T-helper 2 cell treated with Interferon-gamma antibody and Interleukin-4, amounts not matched to agents 5 μg/mL and 100 μg/mL, for 36 hours (primary cell): ENCODE measurements around the gene PTPRT.

Source experiments
- DNase-seq: peaks from one replicate; pipeline ENCODE4 v3.0.0; 2021; ENCODE audit warnings: low spot score
- H3K27ac Mint-ChIP-seq: one replicate; pipeline ENCODE4 v1.8.0; 2021; ENCODE audit warnings: mild to moderate bottlenecking, mixed read lengths
- H3K27me3 Mint-ChIP-seq: one replicate; pipeline ENCODE4 v1.8.0; 2021; ENCODE audit warnings: low read depth, mixed read lengths
- H3K36me3 Mint-ChIP-seq: one replicate; pipeline ENCODE4 v1.8.0; 2021; ENCODE audit warnings: low read depth, mixed read lengths
- H3K4me1 Mint-ChIP-seq: one replicate; pipeline ENCODE4 v1.8.0; 2021; ENCODE audit warnings: low read depth, mixed read lengths
- H3K4me3 Mint-ChIP-seq: one replicate; pipeline ENCODE4 v1.8.0; 2022; ENCODE audit warnings: mild to moderate bottlenecking, moderate library complexity, mixed read lengths
- H3K9me3 Mint-ChIP-seq: one replicate; pipeline ENCODE4 v1.8.0; 2021; ENCODE audit warnings: mixed read lengths

The PTPRT gene

GRCh38 chr20:42502591-42502990, 687.1 kb downstream of the PTPRT start:
- Mint-ChIP-seq H3K27me3 (no peaks in the 10 kb centered on the region), H3K4me1 (no peaks in the 10 kb centered on the region), H3K4me3 (no peak overlapping the region), H3K27ac (no peak overlapping the region), H3K36me3 (no peaks in the 10 kb centered on the region), H3K9me3 (peaks cover 4% of the 10 kb centered on the region)
- no peak for DNase-seq

DNA sequence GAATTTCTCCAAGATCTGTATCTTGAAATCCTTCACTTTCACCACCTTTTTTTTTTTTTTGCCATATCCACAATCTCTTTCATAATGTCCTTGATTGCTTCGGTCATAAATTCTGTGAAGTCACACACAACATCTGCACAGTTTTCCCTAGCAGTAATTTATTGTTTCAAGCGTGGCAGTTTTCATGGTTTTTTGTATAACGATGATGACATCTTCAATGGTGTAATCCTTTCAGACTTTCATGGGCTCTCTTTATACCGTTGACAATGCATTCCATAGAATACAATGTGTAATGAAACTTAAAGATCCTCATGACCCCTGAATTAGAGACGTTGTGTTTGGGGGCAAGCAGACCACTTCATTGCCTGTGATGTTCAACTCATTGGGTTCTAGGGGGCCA, 693.1 kb downstream of the PTPRT start:
- no peaks in the 10 kb centered on the region for H3K27me3 Mint-ChIP-seq
- no peak for DNase-seq
- no peak overlapping the region for H3K27ac Mint-ChIP-seq
- H3K36me3 Mint-ChIP-seq: no peaks in the 10 kb centered on the region
- no peaks in the 10 kb centered on the region for H3K4me1 Mint-ChIP-seq
- no peak overlapping the region for H3K4me3 Mint-ChIP-seq
- H3K9me3 Mint-ChIP-seq: no peaks in the 10 kb centered on the region

- DNase-seq: no peak
- H3K4me1 Mint-ChIP-seq: no peaks in the 10 kb centered on the region
- no peaks in the 10 kb centered on the region for H3K27me3 Mint-ChIP-seq
- H3K27ac Mint-ChIP-seq: no peak overlapping the region
- H3K4me3 Mint-ChIP-seq: no peak overlapping the region
- no peaks in the 10 kb centered on the region for H3K36me3 Mint-ChIP-seq
- H3K9me3 Mint-ChIP-seq: no peaks in the 10 kb centered on the region
Measured at GRCh38 chr20:42494290-42494689, 695.4 kb downstream of the PTPRT start.

GRCh38 chr20:42493001-42493400, 696.7 kb downstream of the PTPRT start:
- DNase-seq: no peak
- Mint-ChIP-seq H3K27me3 (no peaks in the 10 kb centered on the region), H3K36me3 (no peaks in the 10 kb centered on the region), H3K4me1 (no peaks in the 10 kb centered on the region), H3K27ac (no peak overlapping the region), H3K9me3 (no peaks in the 10 kb centered on the region), H3K4me3 (no peak overlapping the region)

GRCh38 chr20:42492290-42492689, 697.4 kb downstream of the PTPRT start:
- no peaks in the 10 kb centered on the region for H3K27me3 Mint-ChIP-seq
- DNase-seq: no peak
- no peaks in the 10 kb centered on the region for H3K4me1 Mint-ChIP-seq
- H3K36me3 Mint-ChIP-seq: no peaks in the 10 kb centered on the region
- no peaks in the 10 kb centered on the region for H3K9me3 Mint-ChIP-seq
- H3K27ac Mint-ChIP-seq: no peak overlapping the region
- no peak overlapping the region for H3K4me3 Mint-ChIP-seq

- Mint-ChIP-seq H3K4me1 (no peaks in the 10 kb centered on the region), H3K36me3 (no peaks in the 10 kb centered on the region), H3K27ac (no peak overlapping the region), H3K27me3 (no peaks in the 10 kb centered on the region), H3K4me3 (no peak overlapping the region), H3K9me3 (no peaks in the 10 kb centered on the region)
- no peak for DNase-seq
Measured at GRCh38 chr20:42485556-42485955, 704.1 kb downstream of the PTPRT start.

DNA sequence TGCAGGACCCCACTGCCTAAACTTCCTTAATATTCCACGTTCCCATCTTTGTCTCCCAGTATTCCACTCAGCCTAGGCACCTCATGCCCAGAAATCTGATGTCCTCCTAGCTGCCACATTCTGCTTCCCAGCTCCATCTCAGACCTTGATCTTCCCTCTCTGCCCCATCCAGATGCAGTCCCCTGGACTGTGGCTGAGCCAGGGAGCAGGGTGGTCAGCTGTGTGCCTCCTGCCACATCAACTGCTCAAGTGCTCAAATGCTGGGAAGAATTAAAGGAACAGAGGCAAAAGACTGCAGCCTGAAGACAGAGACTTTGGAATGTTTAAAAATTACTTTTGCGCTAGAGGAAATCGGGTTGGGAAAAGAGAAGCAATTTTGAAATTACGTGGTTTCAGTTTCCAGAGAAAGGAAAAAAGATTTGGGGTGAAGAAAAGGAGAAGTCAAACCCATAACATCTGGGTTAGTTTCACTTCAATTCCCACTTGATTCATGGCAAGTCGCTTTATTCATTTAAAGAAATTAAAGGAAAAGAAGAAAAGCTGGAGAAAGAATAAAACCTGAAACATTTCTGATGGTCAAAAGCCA, 704.8 kb downstream of the PTPRT start:
- H3K27me3 Mint-ChIP-seq: no peaks in the 10 kb centered on the region
- no peak overlapping the region for H3K27ac Mint-ChIP-seq
- no peak overlapping the region for H3K4me3 Mint-ChIP-seq
- no peaks in the 10 kb centered on the region for H3K9me3 Mint-ChIP-seq
- DNase-seq: no peak
- no peaks in the 10 kb centered on the region for H3K4me1 Mint-ChIP-seq
- no peaks in the 10 kb centered on the region for H3K36me3 Mint-ChIP-seq

DNA sequence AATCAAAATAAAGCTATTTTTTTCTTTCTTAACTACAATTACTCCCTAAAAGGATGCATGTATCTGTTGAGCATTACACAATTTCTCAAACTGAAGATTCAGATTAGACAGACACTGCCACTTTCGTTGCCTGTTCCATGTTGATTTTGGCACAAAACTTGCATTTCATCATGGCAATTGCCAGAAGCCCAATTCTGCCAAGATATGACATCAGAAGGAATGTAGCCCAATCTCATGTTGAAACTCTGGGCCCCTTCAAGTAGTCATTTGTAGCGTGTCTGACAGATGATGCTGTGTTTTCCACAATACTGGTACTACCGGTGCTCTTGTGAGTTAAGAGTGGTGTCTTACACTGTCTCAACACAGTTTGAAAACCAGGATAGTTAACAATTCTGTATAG, 705.4 kb downstream of the PTPRT start:
- Mint-ChIP-seq H3K36me3 (no peaks in the 10 kb centered on the region), H3K4me3 (no peak overlapping the region), H3K9me3 (no peaks in the 10 kb centered on the region), H3K27me3 (no peaks in the 10 kb centered on the region), H3K4me1 (no peaks in the 10 kb centered on the region), H3K27ac (no peak overlapping the region)
- no peak for DNase-seq

- Mint-ChIP-seq H3K4me3 (no peak overlapping the region), H3K36me3 (no peaks in the 10 kb centered on the region), H3K4me1 (no peaks in the 10 kb centered on the region), H3K27ac (no peak overlapping the region), H3K9me3 (no peaks in the 10 kb centered on the region), H3K27me3 (no peaks in the 10 kb centered on the region)
- no peak for DNase-seq
Measured at GRCh38 chr20:42483730-42484303, 705.9 kb downstream of the PTPRT start.

DNA sequence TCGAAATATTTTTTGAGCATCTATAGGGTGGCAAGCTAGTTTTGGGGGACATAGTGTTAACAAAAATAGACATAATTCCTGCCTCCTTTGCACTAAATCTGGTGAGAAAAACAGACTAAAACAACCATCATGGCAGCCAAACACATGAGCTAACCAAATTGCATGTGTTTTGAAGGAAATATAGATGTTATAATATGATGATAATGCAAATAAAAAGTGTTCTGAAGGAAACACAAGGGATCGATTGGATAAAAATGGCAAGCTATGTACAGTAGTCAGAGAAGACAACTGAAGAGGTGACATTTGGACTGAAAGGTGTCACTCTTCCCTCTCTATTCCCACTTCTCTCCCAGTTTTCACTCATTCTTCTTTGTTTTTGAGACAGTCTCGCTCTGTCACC, 706.9 kb downstream of the PTPRT start:
- no peak for DNase-seq
- Mint-ChIP-seq H3K27ac (no peak overlapping the region), H3K9me3 (no peaks in the 10 kb centered on the region), H3K4me3 (no peak overlapping the region), H3K27me3 (no peaks in the 10 kb centered on the region), H3K4me1 (no peaks in the 10 kb centered on the region), H3K36me3 (no peaks in the 10 kb centered on the region)

DNA sequence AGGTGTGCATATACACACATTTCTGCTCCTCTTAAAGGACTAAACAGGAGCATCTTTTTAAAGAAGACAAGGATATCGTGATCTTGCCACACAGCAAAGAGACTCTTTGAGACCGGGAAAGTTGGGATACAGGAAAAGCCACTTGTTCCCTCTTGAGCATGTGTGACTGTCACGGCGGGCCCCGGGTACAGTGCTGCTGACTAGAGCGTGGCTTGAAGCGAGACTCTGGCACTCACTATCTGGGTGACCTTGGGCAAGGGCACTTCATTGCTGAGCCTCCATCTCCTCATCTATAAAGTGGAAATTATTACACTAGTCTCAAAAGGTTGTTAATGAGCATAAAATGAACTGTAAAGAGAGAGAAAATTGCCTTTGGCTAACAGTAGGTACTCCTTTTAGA, 713.9 kb downstream of the PTPRT start:
- Mint-ChIP-seq H3K4me1 (no peaks in the 10 kb centered on the region), H3K27ac (no peak overlapping the region), H3K36me3 (no peaks in the 10 kb centered on the region), H3K27me3 (no peaks in the 10 kb centered on the region), H3K9me3 (no peaks in the 10 kb centered on the region), H3K4me3 (no peak overlapping the region)
- DNase-seq: no peak

GRCh38 chr20:42474646-42475045, 715.1 kb downstream of the PTPRT start:
- peaks cover 5% of the 10 kb centered on the region for H3K9me3 Mint-ChIP-seq
- H3K4me3 Mint-ChIP-seq: no peak overlapping the region
- H3K4me1 Mint-ChIP-seq: no peaks in the 10 kb centered on the region

GRCh38 chr20:42472198-42472597, 717.5 kb downstream of the PTPRT start:
- no peaks in the 10 kb centered on the region for H3K36me3 Mint-ChIP-seq
- no peak overlapping the region for H3K27ac Mint-ChIP-seq
- H3K9me3 Mint-ChIP-seq: peaks cover 5% of the 10 kb centered on the region
- no peak overlapping the region for H3K4me3 Mint-ChIP-seq
- no peaks in the 10 kb centered on the region for H3K27me3 Mint-ChIP-seq
- DNase-seq: no peak
- H3K4me1 Mint-ChIP-seq: no peaks in the 10 kb centered on the region

More at GRCh38 chr20:42474646-42475045, 715.1 kb downstream of the PTPRT start:
- no peak for DNase-seq
- no peak overlapping the region for H3K27ac Mint-ChIP-seq
- no peaks in the 10 kb centered on the region for H3K36me3 Mint-ChIP-seq
- no peaks in the 10 kb centered on the region for H3K27me3 Mint-ChIP-seq

- no peaks in the 10 kb centered on the region for H3K4me1 Mint-ChIP-seq
- no peak for DNase-seq
- no peaks in the 10 kb centered on the region for H3K36me3 Mint-ChIP-seq
- H3K27me3 Mint-ChIP-seq: no peaks in the 10 kb centered on the region
- no peak overlapping the region for H3K27ac Mint-ChIP-seq
- H3K9me3 Mint-ChIP-seq: peaks cover 13% of the 10 kb centered on the region
- no peak overlapping the region for H3K4me3 Mint-ChIP-seq
Measured at GRCh38 chr20:42461965-42462593, 727.6 kb downstream of the PTPRT start.

DNA sequence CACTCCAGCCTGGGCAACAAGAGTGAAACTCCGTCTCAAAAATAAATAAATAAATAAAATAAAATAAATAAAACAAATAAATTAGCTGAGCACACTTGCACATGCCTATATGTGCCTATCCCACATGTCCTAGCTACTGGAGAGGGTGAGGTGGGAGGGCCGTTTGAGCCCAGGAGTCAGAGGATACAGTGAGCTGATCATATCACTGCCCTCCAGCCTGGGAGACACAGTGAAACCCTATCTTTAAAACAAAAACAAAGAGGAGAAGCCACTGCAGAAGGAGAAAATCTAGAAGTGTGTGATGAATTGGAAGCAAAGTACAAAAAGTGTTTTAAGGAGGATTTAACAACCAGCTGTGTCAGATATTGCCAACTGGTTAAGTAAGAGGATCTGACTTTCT, 728.4 kb downstream of the PTPRT start:
- DNase-seq: no peak
- H3K4me3 Mint-ChIP-seq: no peak overlapping the region
- no peaks in the 10 kb centered on the region for H3K36me3 Mint-ChIP-seq
- no peak overlapping the region for H3K27ac Mint-ChIP-seq
- peaks cover 13% of the 10 kb centered on the region for H3K9me3 Mint-ChIP-seq
- no peaks in the 10 kb centered on the region for H3K4me1 Mint-ChIP-seq
- H3K27me3 Mint-ChIP-seq: no peaks in the 10 kb centered on the region
